B cell (primary cell): ENCODE results near the gene NELL1.

Experiments used
- CTCF ChIP-seq: fragments of 200-600 bp; IDR thresholded peaks from one replicate; pipeline ENCODE4 v1.8.0; 2022; ENCODE audit warnings: antibody characterized with exemption, mild to moderate bottlenecking
- EZH2 ChIP-seq: IDR thresholded peaks from 2 replicates; pipeline ENCODE4 v1.6.1; 2012; ENCODE audit warnings: borderline replicate concordance, low read depth, mild to moderate bottlenecking, moderate library complexity, low read length; ENCODE audit not compliant: insufficient read depth, poor library complexity, severe bottlenecking

DNA sequence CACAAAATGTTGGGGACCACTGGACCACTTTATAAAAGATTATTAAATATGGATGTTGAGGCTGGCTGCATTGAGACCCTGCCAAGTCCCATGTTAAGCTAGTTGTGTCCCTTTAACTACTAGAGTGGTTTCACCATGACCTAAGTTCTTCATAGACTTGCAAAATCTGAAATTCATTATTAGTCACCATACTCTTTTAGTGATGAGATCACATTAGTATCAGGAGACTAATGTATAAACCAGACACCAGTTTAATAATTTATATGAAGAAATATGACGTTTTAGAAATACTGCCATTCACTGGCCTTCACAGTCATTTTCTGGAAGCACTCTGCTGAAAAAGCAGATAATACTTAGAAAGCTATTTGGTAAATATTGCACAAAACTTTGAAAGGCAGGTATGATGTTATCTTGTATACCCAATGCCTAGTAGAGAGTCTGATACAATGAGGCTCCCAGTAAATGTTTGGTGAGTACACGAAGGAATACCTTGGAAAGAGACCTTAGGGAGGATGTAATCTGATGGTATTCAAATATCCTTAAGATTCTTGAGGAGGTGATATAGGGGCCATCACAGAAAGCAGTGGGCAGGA, 795.3 kb downstream of the NELL1 start:
- no peak for TF ChIP-seq CTCF
- no peak for TF ChIP-seq EZH2
